NCI-H1105 (cell line): Measurements from ENCODE around the gene SERPINA1.

Experiments used
- DNase-seq: peaks from one replicate; lab custom pipeline; 2025; lab: John Stamatoyannopoulos, UW

The SERPINA1 gene

DNA sequence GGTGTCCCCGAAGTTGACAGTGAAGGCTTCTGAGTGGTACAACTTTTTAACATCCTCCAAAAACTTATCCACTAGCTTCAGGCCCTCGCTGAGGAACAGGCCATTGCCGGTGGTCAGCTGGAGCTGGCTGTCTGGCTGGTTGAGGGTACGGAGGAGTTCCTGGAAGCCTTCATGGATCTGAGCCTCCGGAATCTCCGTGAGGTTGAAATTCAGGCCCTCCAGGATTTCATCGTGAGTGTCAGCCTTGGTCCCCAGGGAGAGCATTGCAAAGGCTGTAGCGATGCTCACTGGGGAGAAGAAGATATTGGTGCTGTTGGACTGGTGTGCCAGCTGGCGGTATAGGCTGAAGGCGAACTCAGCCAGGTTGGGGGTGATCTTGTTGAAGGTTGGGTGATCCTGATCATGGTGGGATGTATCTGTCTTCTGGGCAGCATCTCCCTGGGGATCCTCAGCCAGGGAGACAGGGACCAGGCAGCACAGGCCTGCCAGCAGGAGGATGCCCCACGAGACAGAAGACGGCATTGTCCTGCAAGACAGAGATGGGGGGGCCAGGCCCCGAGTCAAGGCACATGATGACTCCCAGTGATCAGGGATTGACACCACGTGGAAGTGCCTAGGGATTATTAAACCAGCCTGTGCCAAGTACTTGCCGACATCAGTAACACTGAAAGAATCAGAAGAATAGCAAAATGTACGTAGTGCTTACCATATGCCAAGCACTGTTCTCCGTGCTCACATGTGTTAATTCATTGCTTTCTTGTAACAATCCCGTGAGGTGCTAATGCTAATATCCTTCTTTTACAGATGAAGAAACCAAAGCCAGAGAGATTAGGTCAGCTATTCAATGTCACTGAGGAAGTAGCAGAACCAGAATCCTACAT is 5.4 kb downstream of the SERPINA1 start:
- DNase-seq: no peak

DNA sequence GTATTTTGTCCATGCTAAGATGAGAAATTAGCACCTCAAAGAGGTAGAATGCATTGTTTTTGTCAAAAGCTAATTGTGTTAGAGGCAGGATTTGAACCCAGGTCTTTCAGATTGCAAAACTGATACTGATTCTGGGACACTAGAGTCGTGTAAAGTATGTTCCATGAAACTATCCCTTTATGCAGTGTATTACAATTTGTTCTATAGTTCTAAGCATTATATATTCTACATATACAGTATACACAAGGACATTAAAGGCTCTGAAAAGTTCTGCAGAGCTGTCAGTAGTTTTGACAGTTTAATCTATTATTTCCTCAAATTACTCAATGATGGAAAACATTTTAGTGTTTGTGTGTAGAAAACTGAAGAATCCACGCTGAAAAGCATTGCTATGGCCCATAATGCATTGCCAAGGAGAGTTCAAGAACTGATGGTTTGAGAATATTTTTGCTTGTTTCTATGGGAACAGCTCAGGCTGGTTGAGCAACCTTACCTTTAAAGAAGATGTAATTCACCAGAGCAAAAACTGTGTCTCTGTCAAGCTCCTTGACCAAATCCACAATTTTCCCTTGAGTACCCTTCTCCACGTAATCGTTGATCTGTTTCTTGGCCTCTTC is 6.2 kb downstream of the SERPINA1 start:
- DNase-seq: no peak

DNA sequence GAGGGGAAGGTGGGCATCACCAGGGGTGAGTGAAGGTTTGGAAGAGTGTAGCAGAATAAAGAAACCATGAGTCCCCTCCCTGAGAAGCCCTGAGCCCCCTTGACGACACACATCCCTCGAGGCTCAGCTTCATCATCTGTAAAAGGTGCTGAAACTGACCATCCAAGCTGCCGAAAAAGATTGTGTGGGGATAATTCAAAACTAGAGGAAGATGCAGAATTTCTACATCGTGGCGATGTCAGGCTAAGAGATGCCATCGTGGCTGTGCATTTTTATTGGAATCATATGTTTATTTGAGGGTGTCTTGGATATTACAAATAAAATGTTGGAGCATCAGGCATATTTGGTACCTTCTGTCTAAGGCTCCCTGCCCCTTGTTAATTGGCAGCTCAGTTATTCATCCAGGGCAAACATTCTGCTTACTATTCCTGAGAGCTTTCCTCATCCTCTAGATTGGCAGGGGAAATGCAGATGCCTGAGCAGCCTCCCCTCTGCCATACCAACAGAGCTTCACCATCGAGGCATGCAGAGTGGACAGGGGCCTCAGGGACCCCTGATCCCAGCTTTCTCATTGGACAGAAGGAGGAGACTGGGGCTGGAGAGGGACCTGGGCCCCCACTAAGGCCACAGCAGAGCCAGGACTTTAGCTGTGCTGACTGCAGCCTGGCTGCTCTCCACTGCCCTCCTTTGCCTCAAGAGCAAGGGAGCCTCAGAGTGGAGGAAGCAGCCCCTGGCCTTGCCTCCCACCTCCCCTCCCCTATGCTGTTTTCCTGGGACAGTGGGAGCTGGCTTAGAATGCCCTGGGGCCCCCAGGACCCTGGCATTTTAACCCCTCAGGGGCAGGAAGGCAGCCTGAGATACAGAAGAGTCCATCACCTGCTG is 7.0 kb downstream of the SERPINA1 start:
- DNase-seq: no peak

DNA sequence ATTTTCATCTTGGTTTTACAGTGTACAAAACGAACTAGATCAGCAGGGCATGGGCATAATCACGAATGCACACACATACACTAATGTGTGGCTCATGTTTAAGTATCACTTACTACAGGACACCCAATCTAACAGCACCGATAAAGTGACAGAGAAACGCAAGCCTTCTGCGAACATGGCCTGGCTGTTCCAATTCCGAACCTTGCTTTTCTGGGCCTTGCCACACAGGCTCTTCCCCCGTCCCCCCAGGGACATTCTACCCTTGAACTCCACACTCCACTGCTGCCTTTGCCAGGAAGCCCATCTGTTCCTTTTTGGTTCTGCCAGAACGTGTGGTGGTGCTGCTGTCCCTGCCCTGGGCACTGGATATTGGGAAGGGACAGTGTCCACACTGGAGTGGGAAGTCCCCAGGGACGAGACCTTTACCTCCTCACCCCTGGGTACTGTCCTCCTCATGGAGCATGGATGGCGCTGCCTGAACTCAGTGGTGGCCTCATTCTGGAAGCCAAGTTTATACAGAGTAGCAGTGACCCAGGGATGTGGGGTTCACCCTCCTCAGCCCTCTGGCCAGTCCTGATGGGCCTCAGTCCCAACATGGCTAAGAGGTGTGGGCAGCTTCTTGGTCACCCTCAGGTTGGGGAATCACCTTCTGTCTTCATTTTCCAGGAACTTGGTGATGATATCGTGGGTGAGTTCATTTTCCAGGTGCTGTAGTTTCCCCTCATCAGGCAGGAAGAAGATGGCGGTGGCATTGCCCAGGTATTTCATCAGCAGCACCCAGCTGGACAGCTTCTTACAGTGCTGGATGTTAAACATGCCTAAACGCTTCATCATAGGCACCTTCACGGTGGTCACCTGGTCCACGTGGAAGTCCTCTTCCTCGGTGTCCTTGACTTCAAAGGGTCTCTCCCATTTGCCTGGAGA is 7.9 kb downstream of the SERPINA1 start:
- no peak for DNase-seq

DNA sequence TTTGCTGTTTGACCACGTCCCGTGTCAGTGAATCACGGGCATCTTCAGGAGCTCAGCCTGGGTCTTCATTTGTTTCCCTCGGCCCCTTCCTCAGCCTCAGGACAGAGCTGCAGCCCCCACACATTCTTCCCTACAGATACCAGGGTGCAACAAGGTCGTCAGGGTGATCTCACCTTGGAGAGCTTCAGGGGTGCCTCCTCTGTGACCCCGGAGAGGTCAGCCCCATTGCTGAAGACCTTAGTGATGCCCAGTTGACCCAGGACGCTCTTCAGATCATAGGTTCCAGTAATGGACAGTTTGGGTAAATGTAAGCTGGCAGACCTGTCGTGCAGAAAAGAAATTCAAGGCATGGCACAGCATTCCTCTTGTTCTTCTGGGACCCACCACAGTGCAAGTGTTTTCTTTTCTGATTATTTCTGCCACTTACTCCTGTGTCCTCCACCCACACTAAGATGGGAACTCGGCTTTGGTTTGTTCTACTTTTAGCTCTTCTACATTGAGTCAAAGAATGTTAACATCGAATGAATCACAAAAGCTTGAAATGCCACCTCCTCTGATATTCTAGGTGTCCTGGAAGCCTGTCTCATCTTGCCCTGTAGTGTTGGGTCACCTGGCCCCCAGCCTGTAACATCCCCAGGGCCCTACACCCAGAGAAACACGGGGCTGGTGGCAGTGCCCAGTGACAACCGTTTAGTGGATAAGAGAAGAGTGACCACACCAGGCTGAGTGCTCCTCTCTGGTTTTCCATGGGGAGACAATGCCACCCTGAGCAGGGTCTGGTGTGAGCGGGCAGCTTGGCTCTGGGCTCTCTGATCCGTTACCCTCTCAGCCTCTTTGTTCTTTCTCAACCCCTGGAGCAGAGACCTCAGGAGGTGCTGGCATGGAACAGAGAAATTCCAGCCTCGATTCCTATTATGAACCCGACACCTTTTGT is 8.8 kb downstream of the SERPINA1 start:
- DNase-seq: no peak

DNA sequence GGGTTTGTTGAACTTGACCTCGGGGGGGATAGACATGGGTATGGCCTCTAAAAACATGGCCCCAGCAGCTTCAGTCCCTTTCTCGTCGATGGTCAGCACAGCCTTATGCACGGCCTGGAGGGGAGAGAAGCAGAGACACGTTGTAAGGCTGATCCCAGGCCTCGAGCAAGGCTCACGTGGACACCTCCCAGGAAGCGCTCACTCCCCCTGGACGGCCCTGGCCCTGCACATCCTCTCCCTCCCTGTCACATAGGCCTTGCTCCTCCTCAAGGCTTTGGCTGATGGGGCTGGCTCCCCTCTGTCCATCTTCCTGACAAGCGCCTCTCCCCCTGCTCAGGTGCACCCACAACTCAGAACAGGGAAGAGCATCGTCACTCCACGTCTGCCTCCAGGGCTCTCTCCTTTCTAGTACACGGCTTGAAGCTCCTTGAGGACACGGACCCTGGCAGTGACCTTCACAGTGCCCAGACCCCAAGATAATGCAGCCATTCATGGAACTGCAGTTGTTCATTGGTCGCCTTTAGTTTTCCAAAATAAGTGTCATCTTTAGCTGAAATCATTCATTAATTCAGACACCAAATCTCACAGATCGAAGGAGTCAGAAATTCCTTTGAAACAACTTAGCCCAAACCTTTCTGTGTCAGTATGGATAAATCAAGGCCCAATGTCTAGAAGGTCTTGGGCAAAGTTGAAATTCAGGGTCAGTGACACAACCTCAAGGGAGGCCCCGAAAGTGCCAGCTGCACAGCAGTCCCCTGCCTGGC is 9.7 kb downstream of the SERPINA1 start:
- DNase-seq: no peak

DNA sequence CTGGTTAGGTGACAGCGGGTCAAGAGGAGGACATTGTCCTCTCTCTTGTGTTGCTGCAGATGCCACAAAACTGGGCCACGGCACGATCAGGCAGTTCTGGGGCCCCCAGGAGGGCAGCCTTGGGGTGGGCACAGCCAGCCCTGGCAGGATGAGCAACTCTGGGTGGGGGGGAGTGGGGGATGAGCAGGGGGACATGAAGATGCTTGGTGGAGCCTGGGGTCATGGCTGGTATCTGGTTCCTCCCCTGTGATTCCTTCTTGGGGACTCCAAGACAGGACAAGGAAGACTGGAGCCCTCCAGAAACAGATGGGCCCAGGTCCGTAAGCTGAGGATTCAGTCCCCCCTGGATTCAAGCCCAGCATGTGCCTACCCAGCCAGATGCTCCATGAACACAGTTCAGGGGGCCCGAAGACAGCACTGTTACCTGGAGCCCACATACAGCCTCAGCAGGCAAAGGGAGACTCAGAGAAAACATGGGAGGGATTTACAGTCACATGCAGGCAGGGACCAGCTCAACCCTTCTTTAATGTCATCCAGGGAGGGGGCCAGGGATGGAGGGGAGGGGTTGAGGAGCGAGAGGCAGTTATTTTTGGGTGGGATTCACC is 10.4 kb downstream of the SERPINA1 start:
- no peak for DNase-seq

DNA sequence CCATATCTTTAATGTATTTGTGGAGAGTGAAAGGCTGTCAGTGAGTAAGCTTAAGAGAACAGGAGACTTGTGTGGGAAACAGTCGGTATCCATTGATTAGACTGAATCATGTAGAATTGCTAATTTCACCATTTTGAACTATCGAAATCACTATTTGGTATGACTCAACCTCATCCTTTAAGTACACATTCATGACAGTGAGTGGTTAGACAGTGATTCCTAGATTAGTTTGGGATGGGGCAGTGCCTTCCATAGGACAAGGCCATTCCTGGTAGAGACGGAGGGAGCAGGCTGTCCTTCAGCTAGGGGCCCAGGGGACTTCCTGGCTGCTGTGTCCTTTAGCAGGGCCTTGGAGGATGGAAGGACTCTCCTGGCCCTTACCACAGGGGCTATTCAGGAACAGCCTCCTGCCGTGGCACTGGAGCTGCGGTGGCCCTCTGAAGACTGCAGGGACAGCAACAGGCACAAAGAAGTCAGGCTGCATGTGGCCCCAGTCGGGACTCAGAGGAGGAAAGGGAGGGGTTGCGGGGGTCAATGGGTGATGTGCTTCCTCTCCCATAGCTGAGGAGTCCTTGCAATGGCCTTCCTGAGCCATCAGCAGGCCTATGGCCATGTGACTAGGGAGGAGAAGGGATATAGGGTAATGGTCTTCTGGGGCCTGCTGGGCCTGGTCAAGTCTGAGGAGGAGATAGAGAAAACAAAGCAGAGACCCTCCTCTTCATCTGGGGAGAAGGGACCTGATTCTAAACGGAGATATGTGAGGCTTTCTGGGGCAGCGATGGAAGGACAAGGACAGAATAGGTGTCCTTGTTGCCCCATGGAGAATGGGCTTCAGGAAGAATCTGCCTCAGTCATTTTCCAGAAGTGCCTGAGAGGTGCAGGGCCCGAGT is 11.2 kb downstream of the SERPINA1 start:
- DNase-seq: no peak

DNA sequence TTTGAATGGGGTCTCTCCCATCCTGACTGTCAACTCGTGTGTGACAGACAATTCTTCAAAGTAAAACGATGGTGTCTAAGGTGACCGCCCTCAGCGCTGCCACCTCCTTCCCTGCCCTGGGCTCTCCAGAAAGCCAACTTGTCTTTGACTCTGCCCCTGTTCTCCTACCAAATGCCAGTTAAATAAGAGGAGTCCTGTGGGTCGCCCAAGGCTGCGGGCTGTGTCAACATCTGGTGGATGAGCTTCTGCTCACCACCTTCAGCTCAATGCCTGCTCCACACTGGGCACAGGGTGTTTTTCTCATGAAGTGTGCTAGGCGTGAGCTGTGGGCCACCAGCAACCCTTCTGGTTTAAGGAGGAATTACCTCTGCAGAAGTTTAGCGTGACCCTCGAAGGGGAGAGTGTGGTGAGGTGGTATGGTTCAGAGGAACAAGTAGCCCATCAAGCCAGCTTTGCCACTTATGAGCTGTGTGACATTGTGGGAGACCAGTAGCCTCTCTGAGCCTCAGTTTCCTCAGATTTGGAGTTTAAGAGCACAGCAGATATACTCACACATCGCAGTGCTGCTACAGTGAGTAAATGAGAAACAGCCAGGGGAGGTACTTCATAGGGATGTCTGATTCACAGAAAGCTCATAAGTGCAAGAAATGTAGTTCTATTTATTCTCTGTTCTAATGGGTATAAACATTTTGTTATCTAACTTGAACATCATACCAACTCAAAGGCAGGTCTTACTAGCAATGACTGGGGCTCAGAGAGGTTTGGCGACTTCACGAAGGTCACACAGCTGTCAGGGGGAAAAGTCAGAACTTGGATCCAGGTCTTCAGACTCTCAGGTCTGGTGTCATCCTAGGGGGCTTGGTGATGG is 12.1 kb downstream of the SERPINA1 start:
- DNase-seq: no peak

DNA sequence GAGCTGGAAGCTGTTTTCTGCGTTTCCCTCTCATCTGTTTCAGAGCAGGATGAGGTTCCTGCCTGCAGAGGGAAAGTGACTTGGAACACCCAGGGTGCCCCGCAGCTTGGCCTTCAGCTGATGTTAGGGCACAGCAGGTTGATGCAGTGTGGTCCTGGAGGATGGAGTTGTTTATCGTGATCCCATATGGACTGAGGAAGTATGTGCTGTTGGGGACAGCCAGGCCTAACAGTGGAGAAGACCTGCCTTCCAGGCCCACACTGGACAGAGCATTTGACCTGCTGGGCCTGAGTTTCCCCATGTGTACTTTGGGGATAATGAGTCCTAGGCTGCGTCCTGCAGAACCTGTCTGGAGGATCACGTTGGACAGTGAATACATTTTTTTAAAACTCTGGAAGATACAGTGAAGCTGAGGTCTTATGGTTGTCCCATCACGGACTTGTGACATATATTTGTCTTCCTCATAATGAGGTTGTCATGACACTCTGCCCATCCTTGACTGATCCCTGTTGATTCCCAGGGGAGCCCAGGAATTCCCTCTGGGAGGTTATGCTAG is 12.8 kb downstream of the SERPINA1 start:
- no peak for DNase-seq

DNA sequence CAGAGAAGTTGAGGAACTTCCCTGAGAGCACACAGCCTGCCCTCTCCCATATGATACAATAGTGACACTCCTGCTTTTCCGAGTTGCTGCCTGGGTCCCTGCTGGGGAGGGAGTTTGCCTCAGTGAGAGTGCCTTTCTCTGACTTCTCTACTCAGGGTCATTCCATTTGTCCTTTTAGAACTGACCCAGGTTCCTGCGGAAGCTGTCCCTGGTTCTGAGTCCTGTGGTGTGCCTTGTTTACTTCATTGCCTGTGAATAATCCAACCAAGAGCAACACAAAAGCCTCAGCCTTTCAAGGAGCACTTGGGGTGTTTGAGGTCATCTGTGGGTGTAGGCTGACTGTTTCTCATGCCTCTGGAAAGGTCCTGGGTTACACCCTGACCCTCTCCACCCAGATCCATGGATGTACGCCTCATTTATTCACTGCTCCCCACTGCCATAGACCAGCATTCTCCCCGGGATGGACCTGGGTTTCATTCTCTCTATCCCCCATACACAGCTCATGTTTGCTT is 13.6 kb downstream of the SERPINA1 start:
- DNase-seq: no peak

DNA sequence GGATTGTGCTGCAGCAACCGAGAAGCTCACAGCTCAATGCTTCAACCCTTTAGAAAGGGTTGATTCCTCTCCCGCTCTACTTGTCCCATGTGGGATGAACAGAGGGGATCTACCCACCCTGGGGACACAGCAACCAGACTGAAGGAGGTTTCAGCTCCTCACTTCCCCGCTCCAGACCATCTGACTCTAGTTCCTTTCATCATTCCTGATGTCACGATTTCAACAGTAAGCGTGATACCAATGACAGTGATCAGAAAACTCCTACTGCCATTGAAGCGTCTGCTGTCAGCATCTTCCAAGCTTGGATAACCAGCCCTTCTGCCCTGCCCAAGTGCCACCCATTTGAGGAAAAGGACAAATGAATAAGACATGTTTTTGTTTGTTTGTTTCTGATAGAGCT is 14.3 kb downstream of the SERPINA1 start:
- DNase-seq: no peak

DNA sequence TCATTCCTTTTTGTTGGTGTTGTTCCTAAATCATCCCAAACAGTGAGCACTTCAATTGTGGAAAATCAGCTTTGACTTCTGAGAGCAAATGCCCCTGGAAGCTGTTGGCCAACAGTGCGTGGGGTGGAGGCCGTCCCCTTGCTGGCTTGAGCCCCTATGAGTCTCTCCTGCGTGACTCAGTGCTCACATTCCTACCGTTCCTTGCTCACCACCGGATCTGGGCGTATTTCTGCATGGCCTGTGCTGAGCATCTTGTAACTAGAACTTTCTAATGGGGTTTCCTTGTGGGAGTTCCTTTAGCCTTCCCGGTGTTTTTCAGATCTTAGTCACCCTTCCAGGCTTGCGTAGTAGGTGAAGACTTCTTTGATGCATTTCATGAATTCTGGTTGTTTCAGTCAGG is 14.7 kb downstream of the SERPINA1 start:
- no peak for DNase-seq

DNA sequence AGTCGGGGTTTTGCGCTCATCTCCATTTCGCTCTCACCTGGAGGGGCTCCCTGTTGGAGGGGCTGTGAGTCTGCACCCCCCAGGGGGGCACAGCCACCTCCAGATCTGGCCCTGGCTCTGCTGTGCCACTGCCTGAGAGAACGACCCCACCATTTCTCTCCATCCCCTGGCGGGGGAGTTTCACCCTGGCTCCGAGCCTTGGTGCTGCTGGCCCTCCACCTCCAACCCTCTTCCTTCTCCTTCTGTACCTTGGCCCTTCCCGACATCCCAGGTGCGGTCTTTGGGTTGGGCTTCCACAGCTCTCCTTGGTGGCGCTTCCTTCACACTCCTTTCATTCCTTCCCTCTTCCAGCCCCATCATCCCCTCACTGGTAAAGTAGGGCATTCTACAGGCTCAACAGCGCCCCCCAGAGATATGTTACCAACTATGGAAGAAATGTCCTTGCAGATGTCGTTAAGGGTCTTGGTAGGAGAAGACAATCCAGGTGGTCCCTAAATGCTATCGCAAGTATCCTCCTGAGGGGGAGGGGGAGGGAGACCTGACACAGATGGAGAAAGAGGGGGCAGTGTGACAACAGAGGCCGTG is 16.3 kb downstream of the SERPINA1 start:
- DNase-seq: no peak

DNA sequence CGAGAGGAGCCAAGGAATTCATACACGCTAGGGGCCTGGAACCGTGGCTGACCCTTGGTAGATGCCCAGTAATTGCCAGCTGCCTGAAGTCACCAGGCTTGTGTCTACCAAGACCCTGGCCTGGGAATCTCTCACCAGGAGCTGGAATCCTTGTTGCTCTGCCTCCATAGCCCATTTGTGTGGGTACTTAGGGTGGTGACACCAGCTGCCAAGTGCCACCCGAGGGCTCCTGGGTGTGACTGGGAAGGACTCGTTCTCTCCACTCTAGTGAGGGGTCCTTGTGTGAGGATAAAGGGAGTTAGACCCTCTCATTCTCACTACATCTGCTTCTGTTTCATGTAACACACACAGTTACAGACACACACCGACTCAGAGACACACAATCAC is 17.9 kb downstream of the SERPINA1 start:
- no peak for DNase-seq
